CD14-positive monocyte (primary cell): Measurements from ENCODE around the gene MPEG1. TPM values are rescaled to one million over a fixed set of nuclear protein-coding genes. Genes with fewer than 3 reads are reported as not detected.

Experiments used
- DNase-seq, 3 donors: peaks; one replicate each; pipeline ENCODE4 v3.0.0-alpha.2; 2011 to 2022
- H2AFZ ChIP-seq: 2 replicates; pipeline ENCODE4 v1.6.0; 2012; ENCODE audit warnings: mild to moderate bottlenecking, low read depth, low read length, inconsistent platforms; ENCODE audit not compliant: insufficient read depth, poor library complexity, severe bottlenecking
- H3K27ac ChIP-seq, 2 donors: 1 replicate in 1 of 2; 2 replicates in 1 of 2; pipeline ENCODE4 v1.5.1; 2012 to 2013; ENCODE audit warnings: low read length in 2 of 2, control low read depth in 1 of 2, inconsistent platforms in 1 of 2, low read depth in 1 of 2, mild to moderate bottlenecking in 1 of 2
- H3K27me3 ChIP-seq, 2 donors: one replicate each; pipeline versions ENCODE4 v1.6.0 to v1.6.1; 2011 to 2013; ENCODE audit warnings: low read length in 2 of 2; ENCODE audit not compliant: control insufficient read depth in 2 of 2, insufficient read depth in 2 of 2
- H3K36me3 ChIP-seq, 2 donors: replicated peaks in 1 of 2; 1 replicate in 1 of 2; 2 replicates in 1 of 2; pipeline versions ENCODE4 v1.5.1 to v1.6.1; 2012 to 2013; ENCODE audit warnings: low read length in 2 of 2, control low read depth in 1 of 2, inconsistent platforms in 1 of 2, mild to moderate bottlenecking in 1 of 2; ENCODE audit not compliant: insufficient read depth in 2 of 2, control insufficient read depth in 1 of 2
- H3K4me1 ChIP-seq, 2 donors: 1 replicate in 1 of 2; 2 replicates in 1 of 2; pipeline versions ENCODE4 v1.5.1 to v1.6.1; 2012 to 2013; ENCODE audit warnings: low read length in 2 of 2, control low read depth in 1 of 2, inconsistent platforms in 1 of 2, mild to moderate bottlenecking in 1 of 2, moderate library complexity in 1 of 2; ENCODE audit not compliant: insufficient read depth in 2 of 2, control insufficient read depth in 1 of 2
- H3K4me2 ChIP-seq: replicated peaks from 2 replicates; pipeline ENCODE3; 2012; ENCODE audit warnings: low read length, moderate library complexity, mild to moderate bottlenecking; ENCODE audit not compliant: poor library complexity, severe bottlenecking; ENCODE audit errors: extremely low read depth
- H3K4me3 ChIP-seq, 3 experiments: fragments of 200-600 bp in 1 of 3; sonication (generic) in 1 of 3; replicated peaks in 1 of 3; 1 replicate in 2 of 3; 2 replicates in 1 of 3; pipeline ENCODE4 v1.5.1; 2011 to 2013; ENCODE audit warnings: low read length in 3 of 3, mild to moderate bottlenecking in 3 of 3, control low read depth in 2 of 3, low read depth in 2 of 3, inconsistent platforms in 1 of 3, moderate library complexity in 1 of 3
- H3K79me2 ChIP-seq: 2 replicates; pipeline ENCODE4 v1.6.0; 2012; ENCODE audit warnings: mild to moderate bottlenecking, control low read depth, inconsistent platforms, low read length, moderate library complexity; ENCODE audit not compliant: insufficient read depth
- H3K9ac ChIP-seq: 2 replicates; pipeline ENCODE4 v1.6.0; 2017; ENCODE audit warnings: low read length, mild to moderate bottlenecking; ENCODE audit not compliant: insufficient read depth, poor library complexity, severe bottlenecking
- H3K9me3 ChIP-seq, 2 donors: replicated peaks in 1 of 2; 1 replicate in 1 of 2; 2 replicates in 1 of 2; pipeline versions ENCODE4 v1.5.1 to v1.6.1; 2012 to 2013; ENCODE audit warnings: low read length in 2 of 2, control low read depth in 1 of 2; ENCODE audit not compliant: control insufficient read depth in 1 of 2, insufficient read depth in 1 of 2
- H4K20me1 ChIP-seq: 2 replicates; pipeline ENCODE4 v1.6.0; 2012; ENCODE audit warnings: mild to moderate bottlenecking, low read length, control low read depth, moderate library complexity; ENCODE audit not compliant: insufficient read depth
- H3K27ac Mint-ChIP-seq, 7 donors: one replicate each; pipeline ENCODE4 v1.8.0; 2020; ENCODE audit warnings: mild to moderate bottlenecking in 7 of 7, mixed read lengths in 7 of 7, moderate library complexity in 6 of 7, inconsistent platforms in 2 of 7
- H3K27me3 Mint-ChIP-seq, 3 donors: one replicate each; pipeline ENCODE4 v1.8.0; 2021 to 2022; ENCODE audit warnings: low read depth in 3 of 3, mild to moderate bottlenecking in 3 of 3, mixed read lengths in 3 of 3, moderate library complexity in 3 of 3, inconsistent platforms in 1 of 3
- H3K36me3 Mint-ChIP-seq, 2 donors: one replicate each; pipeline ENCODE4 v1.8.0; 2020; ENCODE audit warnings: mixed read lengths in 2 of 2, inconsistent platforms in 1 of 2, mild to moderate bottlenecking in 1 of 2
- H3K4me1 Mint-ChIP-seq: one replicate; pipeline ENCODE4 v1.8.0; 2020; ENCODE audit warnings: mild to moderate bottlenecking, mixed read lengths
- H3K4me3 Mint-ChIP-seq, 2 donors: one replicate each; pipeline ENCODE4 v1.8.0; 2020; ENCODE audit warnings: mild to moderate bottlenecking in 2 of 2, mixed read lengths in 2 of 2, moderate library complexity in 1 of 2
- H3K9me3 Mint-ChIP-seq, 7 donors: one replicate each; pipeline ENCODE4 v1.8.0; 2020 to 2022; ENCODE audit warnings: mixed read lengths in 7 of 7, mild to moderate bottlenecking in 6 of 7, moderate library complexity in 6 of 7, inconsistent platforms in 2 of 7
- CTCF ChIP-seq: fragments of 200-600 bp; IDR thresholded peaks from one replicate; pipeline ENCODE4 v1.8.0; 2022; ENCODE audit warnings: antibody characterized with exemption, mild to moderate bottlenecking
- WGBS: methylation state at CpG from one replicate; pipeline ENCODE4 v1.1.5; 2013; ENCODE audit warnings: missing lambda C conversion rate; ENCODE audit not compliant: insufficient coverage; 5-methylcytosine and 5-hydroxymethylcytosine counted together
- intact Hi-C, 2 donors: fragments of 100-400 bp; cut with micrococcal nuclease; formaldehyde crosslinking; loops; one replicate each; pipeline versions ENCODE4 v1.15.0 to v1.15.1; 2023
- polyA plus RNA-seq, 3 donors: library from polyadenylated mRNA; depleted of rRNA in 1 of 3; unstranded in 2 of 3; stranded (reverse) in 1 of 3; fragments of 300-500 nt in 2 of 3; fragments of >200 nt in 1 of 3; fragmentation: Illumina TruSeq in 2 of 3; gene quantifications; 1 replicate in 2 of 3; 2 replicates in 1 of 3; pipeline ENCODE4 v1.2.3, GENCODE V29; 2012 to 2021

MPEG1 gene
- polyA plus RNA-seq, 3 donors: 273 to 971 (median 691) TPM

GRCh38 chr11:59191890-59192289, 20.8 kb downstream of the MPEG1 start:
- Histone ChIP-seq H3K9me3 (no peaks in the 10 kb centered on the region), H3K79me2 (no peaks in the 10 kb centered on the region), H4K20me1 (peaks cover 26% of the 10 kb centered on the region), H3K4me2 (no peak overlapping the region), H3K4me1 (peaks cover 8 to 16% of the 10 kb centered on the region in 2 donors), H3K36me3 (peaks cover 0 to 54% of the 10 kb centered on the region in 2 donors), H2AFZ (no peak overlapping the region), H3K9ac (no peak overlapping the region), H3K4me3 (no peak overlapping the region), H3K27ac (no peak overlapping the region), H3K27me3 (no peaks in the 10 kb centered on the region)
- H3K27me3 Mint-ChIP-seq: peaks cover 0 to 4% (median 0%) of the 10 kb centered on the region in 3 donors
- H3K27ac Mint-ChIP-seq: peak overlapping the region in 1 of 7 donors; percentile 45
- 95% methylated on average over 6 of the region's 8 CpGs for WGBS
- peaks cover 16% of the 10 kb centered on the region for H3K4me1 Mint-ChIP-seq
- DNase-seq: no peak
- no peak overlapping the region for H3K4me3 Mint-ChIP-seq
- peaks cover 63 to 64% of the 10 kb centered on the region in 2 donors for H3K36me3 Mint-ChIP-seq
- intact Hi-C loops: no loop called here
- H3K9me3 Mint-ChIP-seq: peaks cover 0 to 2% (median 0%) of the 10 kb centered on the region in 7 donors
- no peak for TF ChIP-seq CTCF

- H2AFZ ChIP-seq: no peak overlapping the region
- peaks cover 0 to 4% (median under 1%) of the 10 kb centered on the region in 3 donors for H3K27me3 Mint-ChIP-seq
- H3K27me3 ChIP-seq: no peaks in the 10 kb centered on the region
- H3K36me3 Mint-ChIP-seq: peaks cover 62 to 65% of the 10 kb centered on the region in 2 donors
- H3K9ac ChIP-seq: no peak overlapping the region
- no peaks in the 10 kb centered on the region for H3K9me3 ChIP-seq
- H3K79me2 ChIP-seq: no peaks in the 10 kb centered on the region
- TF ChIP-seq CTCF: no peak
- no peak overlapping the region for H3K4me3 ChIP-seq
- 100% methylated on average over 2 of the region's 4 CpGs for whole genome bisulfite sequencing
- DNase-seq: no peak
- no peak overlapping the region for H3K4me3 Mint-ChIP-seq
- H3K27ac Mint-ChIP-seq: peak overlapping the region in 2 of 7 donors; percentile 8 to 17
- peaks cover 0 to 54% of the 10 kb centered on the region in 2 donors for H3K36me3 ChIP-seq
- no peak overlapping the region for H3K27ac ChIP-seq
- H3K9me3 Mint-ChIP-seq: no peaks in the 10 kb centered on the region
- H3K4me1 ChIP-seq: peaks cover 8% of the 10 kb centered on the region in 2 donors
- intact Hi-C loops: no loop called here
- peaks cover 20% of the 10 kb centered on the region for H4K20me1 ChIP-seq
- H3K4me1 Mint-ChIP-seq: peaks cover 10% of the 10 kb centered on the region
- H3K4me2 ChIP-seq: no peak overlapping the region
These were observed 21.6 kb downstream of the MPEG1 start for GRCh38 chr11:59191095-59191494.
